ENCODE results near the gene PTPRN2. TPM values are rescaled to one million over a fixed set of nuclear protein-coding genes. Genes with fewer than 3 reads are reported as not detected.

The PTPRN2 gene
- total and polyA plus RNA-seq, 9 of the 15 experiments (the other 6 are each of a cell fraction or from before 2014, with no cell fraction given): not detected

- TF ChIP-seq MEF2A (IDR thresholded peaks at IDR 0.05; ENCODE audit: control insufficient read depth, low read depth, low read length) (no peak), SPI1 (IDR thresholded peaks at IDR 0.05; ENCODE audit: borderline replicate concordance, low read depth, low read length) (no peak), TBP (optimal IDR thresholded peaks at IDR 0.05; ENCODE audit: low read depth, low read length) (no peak), TOE1 (IDR thresholded peaks at IDR 0.05; ENCODE audit: borderline replicate concordance) (no peak), TOE1 (CRISPR knock-in tag; IDR thresholded peaks at IDR 0.05; ENCODE audit: borderline replicate concordance, low read depth) (no peak), ZFP1 (CRISPR knock-in tag; IDR thresholded peaks at IDR 0.05) (no peak), ELK3 (CRISPR knock-in tag; IDR thresholded peaks at IDR 0.05) (no peak), FOXJ2 (tag; IDR thresholded peaks at IDR 0.05) (no peak), SMARCB1 (IDR thresholded peaks at IDR 0.05; ENCODE audit: insufficient read length, low read depth) (no peak), ZNF197 (CRISPR knock-in tag; IDR thresholded peaks at IDR 0.05; ENCODE audit: low read depth) (no peak), TRIM24 (IDR thresholded peaks at IDR 0.05) (no peak)
Observed at GRCh38 chr7:158063850-158064610, 523.6 kb downstream of the PTPRN2 start (continued).
